Measurements from ENCODE around the gene RAF1.

DNA sequence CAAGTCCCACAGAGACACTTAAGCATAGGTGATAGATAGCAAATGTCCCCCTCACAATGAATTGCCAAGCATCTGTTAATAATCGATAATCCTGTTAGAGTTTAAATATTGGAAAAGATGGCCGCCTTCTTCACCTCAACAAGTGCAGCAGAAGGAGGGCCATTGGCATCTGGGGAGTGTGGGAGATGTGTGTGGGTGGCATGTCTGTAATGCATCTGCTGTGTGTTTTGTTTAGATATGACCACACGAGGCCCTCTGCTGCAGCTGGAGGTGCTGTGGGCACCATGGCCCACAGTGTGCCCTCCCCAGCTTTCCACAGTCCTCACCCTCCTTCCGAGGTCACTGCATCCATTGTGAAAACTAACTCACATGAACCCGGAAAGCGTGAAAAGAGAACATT, 94.1 kb downstream of the RAF1 start:
- no peak for TF ChIP-seq POLR2AphosphoS5 (IDR thresholded peaks at IDR 0.05; ENCODE audit: low read depth, low read length)
- no peak for TF ChIP-seq TAF1 (IDR thresholded peaks at IDR 0.05; ENCODE audit: borderline replicate concordance, low read depth, low read length)
